ENCODE data around the gene PTPN12.

DNA sequence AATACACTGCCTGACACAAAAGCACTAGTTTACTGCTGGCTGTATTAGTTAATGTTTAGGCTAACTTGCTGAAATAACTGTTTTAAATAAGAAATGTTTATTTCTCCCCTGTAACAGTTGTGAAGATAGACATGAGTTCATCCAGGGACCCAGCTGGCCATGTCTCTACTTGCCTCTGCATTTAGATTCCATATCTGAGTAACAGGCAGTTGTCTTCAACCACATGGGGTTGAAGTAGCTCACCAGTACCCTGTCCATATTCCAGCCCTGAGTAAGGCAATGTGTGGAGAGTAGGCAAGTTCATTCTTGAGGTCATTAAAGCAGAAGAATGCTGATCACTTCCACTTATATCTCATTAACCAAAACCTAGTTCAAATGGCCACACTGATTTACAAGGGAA, 128.1 kb downstream of the PTPN12 start:
- TF ChIP-seq, protein P1, sequence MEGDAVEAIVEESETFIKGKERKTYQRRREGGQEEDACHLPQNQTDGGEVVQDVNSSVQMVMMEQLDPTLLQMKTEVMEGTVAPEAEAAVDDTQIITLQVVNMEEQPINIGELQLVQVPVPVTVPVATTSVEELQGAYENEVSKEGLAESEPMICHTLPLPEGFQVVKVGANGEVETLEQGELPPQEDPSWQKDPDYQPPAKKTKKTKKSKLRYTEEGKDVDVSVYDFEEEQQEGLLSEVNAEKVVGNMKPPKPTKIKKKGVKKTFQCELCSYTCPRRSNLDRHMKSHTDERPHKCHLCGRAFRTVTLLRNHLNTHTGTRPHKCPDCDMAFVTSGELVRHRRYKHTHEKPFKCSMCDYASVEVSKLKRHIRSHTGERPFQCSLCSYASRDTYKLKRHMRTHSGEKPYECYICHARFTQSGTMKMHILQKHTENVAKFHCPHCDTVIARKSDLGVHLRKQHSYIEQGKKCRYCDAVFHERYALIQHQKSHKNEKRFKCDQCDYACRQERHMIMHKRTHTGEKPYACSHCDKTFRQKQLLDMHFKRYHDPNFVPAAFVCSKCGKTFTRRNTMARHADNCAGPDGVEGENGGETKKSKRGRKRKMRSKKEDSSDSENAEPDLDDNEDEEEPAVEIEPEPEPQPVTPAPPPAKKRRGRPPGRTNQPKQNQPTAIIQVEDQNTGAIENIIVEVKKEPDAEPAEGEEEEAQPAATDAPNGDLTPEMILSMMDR (IDR thresholded peaks at IDR 0.05): no peak
- TF ChIP-seq POLR2A (IDR thresholded peaks at IDR 0.05): no peak
